ENCODE results near the gene NDUFS3.
A peak's percentile ranks its signal among the peaks of the same experiment; 100 is the strongest.
"Not testable (repeated sequence)": the region's sequence is repeated elsewhere in the genome, so short reads cannot be mapped to it uniquely, and the experiment has no call there.

NDUFS3 gene

DNA sequence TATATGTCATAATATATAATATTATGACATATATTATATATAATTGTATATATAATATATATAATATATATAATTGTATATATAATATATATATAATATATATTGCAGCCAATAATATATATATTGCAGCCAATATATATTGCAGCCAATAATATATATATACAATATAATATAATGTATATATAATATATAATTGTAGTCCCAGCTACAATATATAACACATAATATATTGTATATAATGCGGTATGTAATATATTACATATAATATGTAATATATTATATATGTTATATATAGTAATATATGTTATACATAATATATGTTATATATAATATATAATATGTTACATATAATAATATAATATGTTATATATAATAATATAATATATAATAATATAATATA lies 20.2 kb upstream of the NDUFS3 start:
- DNase-seq (ENCODE audit: extremely low read depth in 1 of 2, low read depth in 1 of 2): no peak

DNA sequence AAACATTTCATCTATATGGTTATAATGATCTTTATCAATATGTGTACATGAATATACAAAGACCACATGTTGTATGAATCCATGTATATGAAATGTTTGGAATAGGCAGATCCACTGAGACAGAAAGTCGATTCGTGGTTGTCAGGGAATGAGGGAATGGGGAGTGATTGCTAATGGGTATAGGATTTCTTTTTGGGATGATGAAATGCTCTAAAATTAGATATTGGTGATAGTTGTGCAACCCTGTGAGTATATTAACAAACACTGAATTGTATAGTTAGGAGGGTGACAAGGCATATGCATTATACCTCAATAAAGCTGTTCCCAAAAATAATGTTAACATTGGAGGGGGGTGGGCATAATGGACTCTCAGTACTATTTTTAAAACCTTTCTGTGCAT lies 18.4 kb upstream of the NDUFS3 start:
- DNase-seq (ENCODE audit: extremely low read depth in 1 of 2, low read depth in 1 of 2): no peak

- not testable (repeated sequence) for DNase-seq (ENCODE audit: extremely low read depth in 1 of 2, low read depth in 1 of 2)
Observed at GRCh38 chr11:47562393-47562792, 16.5 kb upstream of the NDUFS3 start.

GRCh38 chr11:47564366-47564765 lies 14.5 kb upstream of the NDUFS3 start:
- DNase-seq (ENCODE audit: extremely low read depth in 1 of 2, low read depth in 1 of 2): not testable (repeated sequence)

- no peak for DNase-seq (ENCODE audit: extremely low read depth in 1 of 2, low read depth in 1 of 2)
Observed at GRCh38 chr11:47564933-47565339, 13.9 kb upstream of the NDUFS3 start.

DNA sequence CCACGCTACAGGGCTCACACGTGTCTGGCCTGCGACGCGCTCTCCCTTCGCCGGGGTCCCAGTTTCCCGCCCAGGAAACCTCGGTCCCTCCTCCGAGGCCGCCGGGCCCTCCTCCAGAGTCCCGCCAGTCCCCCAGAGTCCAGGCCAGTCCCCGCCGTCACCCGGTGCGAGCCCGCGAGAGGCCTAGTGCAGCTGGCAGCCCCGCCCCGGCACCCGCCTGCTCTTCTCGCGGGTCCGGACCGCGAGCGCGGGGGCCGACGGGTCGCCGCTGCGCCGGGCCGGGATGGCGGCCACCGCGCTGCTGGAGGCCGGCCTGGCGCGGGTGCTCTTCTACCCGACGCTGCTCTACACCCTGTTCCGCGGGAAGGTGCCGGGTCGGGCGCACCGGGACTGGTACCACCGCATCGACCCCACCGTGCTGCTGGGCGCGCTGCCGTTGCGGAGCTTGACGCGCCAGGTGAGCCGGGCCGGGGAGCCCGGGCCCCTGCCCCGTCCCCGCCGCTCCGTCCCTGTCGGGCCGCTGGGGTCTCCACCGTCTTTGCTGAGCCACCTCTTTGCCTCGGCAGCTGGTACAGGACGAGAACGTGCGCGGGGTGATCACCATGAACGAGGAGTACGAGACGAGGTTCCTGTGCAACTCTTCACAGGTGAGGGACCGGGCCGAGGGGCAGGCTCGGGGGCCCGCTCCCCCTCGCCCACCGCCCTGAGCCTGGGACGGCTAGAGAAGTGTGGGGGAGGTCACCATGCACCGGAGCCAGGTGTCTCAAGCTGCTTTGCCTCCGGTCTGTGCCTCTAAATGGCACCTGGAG lies 13.3 kb upstream of the NDUFS3 start, which contains the start of gene PTPMT1:
TSS of gene PTPMT1 (plus strand) at position 260 of the 809 bp plus-strand sequence. CDS start at position 284, 24 bp downstream.
- DNase-seq (ENCODE audit: extremely low read depth in 1 of 2, low read depth in 1 of 2): peak; percentile 62 to 70

DNA sequence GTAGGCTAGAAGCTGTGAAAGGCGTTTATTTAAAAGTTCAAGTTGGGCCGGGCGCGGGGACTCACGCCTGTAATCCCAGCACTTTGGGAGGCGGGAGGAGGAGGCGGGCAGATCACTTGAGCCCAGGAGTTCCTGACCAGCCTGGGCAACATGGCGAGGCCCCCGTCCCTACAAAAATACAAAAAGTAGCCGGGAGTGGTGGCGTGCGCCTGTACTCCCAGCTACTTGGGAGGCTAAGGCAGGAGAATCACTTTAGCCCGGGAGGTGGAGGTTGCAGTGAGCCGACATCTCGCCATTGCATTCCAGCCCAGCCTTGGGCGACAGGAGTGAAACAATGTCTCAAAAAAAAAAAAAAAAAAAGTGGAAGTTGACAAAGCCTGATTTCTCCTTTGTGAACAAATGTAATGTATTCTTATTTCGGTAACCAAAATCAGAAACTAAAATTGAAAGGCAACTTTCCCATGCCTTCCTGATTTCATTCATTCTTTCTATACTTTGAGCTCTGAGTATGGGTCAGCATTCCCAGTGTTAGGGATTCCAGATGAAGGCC lies 12.7 kb upstream of the NDUFS3 start:
- no peak for DNase-seq (ENCODE audit: extremely low read depth in 1 of 2, low read depth in 1 of 2)

DNA sequence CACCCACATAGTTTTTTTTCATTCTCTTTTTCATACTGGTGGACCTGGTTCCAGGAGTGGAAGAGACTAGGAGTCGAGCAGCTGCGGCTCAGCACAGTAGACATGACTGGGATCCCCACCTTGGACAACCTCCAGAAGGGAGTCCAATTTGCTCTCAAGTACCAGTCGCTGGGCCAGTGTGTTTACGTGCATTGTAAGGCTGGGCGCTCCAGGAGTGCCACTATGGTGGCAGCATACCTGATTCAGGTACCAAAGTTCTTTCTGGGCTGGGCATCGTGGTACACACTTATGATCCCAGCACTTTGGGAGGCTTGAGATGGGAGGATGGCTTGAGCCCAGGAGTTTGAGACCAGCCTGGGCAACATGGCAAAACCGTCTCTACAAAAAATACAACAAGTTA lies 9.2 kb upstream of the NDUFS3 start:
- DNase-seq (ENCODE audit: extremely low read depth in 1 of 2, low read depth in 1 of 2): no peak

GRCh38 chr11:47570651-47571356 lies 8.1 kb upstream of the NDUFS3 start:
- DNase-seq (ENCODE audit: extremely low read depth in 1 of 2, low read depth in 1 of 2): no peak

- DNase-seq (ENCODE audit: extremely low read depth in 1 of 2, low read depth in 1 of 2): no peak
Observed at GRCh38 chr11:47571357-47571729, 7.5 kb upstream of the NDUFS3 start.

DNA sequence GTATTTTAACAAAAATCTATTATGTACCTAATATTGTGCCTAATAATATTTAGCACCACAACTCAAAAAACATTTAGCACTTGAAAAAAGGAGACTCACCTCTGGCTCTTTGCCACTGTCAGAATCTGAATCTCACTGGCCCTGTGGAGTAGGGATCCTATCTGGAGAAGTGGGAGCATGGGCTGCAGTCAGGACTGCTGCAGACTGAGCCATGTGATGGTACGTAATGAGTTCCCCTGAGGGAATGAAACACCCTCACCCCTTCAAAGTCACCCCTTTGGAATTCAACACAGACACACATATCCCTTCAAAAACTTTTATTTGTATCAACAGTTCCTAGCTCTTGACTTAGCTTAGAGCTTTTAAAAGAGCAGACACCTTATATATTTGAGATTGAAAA lies 7.0 kb upstream of the NDUFS3 start:
- no peak for DNase-seq (ENCODE audit: extremely low read depth in 1 of 2, low read depth in 1 of 2)

- no peak for DNase-seq (ENCODE audit: extremely low read depth in 1 of 2, low read depth in 1 of 2)
Observed at GRCh38 chr11:47572715-47573255, 6.1 kb upstream of the NDUFS3 start.

DNA sequence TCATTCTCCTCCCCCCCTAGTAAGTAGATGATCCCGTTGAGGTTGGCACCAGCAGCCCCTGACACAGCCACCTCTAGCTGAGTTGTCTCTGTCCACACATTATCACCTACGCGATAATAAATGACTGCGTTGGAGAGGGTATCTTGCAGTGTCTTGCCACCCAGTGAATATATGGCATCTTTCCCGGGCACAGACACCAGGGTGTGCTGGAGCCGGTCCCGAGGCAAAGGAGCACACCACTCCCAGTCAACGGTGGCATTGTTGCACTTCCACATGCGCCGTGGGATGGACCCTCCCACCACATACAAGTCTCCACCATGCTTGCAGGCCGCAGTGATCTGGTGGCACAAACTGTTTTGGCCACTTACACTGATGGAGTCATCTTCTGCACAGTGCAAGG lies 5.6 kb upstream of the NDUFS3 start:
- DNase-seq (ENCODE audit: extremely low read depth in 1 of 2, low read depth in 1 of 2): no peak

- DNase-seq (ENCODE audit: extremely low read depth in 1 of 2, low read depth in 1 of 2): no peak
Observed at GRCh38 chr11:47577460-47578041, 1.3 kb upstream of the NDUFS3 start.

DNA sequence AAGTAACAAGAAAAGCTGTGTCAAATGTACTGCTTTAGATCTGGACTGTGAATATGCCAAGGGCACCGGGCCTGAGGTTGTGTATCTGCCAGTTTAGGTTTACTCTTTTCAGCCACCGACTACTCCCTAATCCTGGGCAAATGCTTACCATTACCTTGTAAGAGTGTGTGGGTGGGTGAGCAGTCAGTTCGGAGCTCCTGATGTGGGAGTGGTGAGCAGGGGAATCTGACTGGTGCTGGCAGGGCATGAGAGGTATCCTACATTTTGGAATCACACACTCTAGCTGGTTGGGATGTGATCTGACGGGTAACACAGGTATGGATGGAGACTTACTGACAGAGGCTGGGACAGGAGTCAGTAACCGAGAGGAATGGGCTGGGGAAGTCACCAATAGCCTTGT lies 5.0 kb downstream of the NDUFS3 start:
- no peak for DNase-seq (ENCODE audit: extremely low read depth in 1 of 2, low read depth in 1 of 2)

DNA sequence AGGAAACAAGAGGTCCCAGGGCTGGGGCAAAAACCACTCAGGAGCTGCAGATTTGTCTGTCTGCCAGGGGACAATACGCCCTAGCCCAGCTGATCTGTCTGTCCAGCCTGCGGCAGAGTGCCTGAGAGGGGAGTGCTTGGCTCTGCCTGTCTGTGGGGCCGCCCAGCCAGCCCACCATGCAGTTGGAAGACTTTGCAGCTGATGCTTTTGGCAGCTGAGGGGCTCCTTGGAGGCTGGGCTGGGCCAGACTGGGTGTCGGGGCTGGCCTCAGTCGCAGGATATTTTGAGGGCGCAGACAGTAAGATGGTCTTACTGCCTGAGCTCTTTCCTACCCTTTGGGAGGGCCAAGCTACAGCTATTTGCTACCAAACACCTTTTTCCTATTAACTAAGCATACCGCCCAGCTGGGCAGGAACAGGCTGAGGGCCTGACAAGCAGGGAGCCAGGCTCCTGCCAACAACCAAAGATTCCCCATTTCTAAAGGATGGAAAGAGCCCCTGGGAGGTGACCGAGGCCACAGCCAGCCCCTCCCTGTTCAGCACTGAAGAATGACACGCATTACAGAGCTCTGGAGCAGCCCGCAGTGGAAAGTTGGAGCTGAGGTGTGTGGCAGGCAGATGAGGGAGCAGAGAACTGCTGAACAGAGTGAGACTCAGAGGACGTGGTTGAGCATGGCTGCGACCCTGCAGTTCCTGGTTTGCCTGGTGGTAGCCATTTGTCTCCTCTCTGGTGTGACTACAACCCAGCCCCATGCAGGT lies 7.4 kb downstream of the NDUFS3 start, which contains the start of gene FAM180B:
TSS of gene FAM180B (plus strand) at position 581 of the 758 bp plus-strand sequence. CDS start at position 672, 91 bp downstream.
- DNase-seq (ENCODE audit: extremely low read depth in 1 of 2, low read depth in 1 of 2): no peak

GRCh38 chr11:47587039-47587716 lies 8.3 kb downstream of the NDUFS3 start:
- no peak for DNase-seq (ENCODE audit: extremely low read depth in 1 of 2, low read depth in 1 of 2)

DNA sequence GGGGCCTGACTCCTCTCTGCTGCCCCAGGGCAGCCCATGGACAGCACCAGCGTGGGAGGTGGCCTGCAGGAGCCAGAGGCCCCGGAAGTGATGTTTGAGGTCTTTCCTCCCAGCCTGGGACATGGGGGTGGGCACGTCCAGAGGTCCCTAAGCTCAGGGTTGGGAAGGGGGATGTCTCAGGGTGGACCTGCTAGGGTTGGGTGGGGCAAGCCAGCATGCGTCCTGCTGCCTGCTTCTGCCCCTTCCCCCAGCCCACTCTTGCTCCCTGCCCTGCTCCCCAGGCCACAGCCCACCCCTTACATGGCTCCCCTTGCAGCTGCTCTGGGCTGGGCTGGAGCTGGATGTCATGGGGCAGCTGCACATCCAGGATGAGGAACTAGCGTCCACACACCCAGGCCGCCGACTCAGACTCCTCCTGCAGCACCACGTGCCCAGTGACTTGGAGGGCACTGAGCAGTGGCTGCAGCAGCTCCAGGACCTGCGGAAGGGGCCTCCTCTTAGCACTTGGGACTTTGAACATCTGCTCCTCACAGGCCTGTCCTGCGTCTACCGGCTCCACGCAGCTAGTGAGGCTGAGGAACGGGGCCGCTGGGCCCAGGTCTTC lies 9.0 kb downstream of the NDUFS3 start:
- no peak for DNase-seq (ENCODE audit: extremely low read depth in 1 of 2, low read depth in 1 of 2)

DNA sequence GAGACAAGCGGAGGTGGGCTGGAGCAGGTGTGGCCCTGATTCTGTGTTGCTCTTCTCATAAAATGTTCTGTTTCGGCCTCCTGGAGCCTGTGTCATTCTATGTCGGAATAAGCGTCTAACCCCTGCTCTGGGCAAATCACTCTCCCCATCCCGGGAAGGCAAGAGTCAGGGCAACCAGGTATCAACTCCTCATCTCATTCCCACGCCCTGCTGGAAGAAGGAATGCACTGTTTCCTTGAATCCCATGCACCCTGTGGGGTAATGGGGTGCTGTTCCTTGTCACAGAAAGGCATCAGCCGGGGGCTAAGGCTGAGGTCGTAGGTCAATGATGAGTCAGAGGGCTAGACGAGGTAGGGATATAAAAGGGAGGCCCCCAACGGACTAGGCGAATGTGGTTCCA lies 10.2 kb downstream of the NDUFS3 start:
- DNase-seq (ENCODE audit: extremely low read depth in 1 of 2, low read depth in 1 of 2): no peak
